Measurements from ENCODE around the gene CNTFR.
"Not testable (repeated sequence)": the region's sequence is repeated elsewhere in the genome, so short reads cannot be mapped to it uniquely, and the experiment has no call there.

Gene CNTFR, protein sequence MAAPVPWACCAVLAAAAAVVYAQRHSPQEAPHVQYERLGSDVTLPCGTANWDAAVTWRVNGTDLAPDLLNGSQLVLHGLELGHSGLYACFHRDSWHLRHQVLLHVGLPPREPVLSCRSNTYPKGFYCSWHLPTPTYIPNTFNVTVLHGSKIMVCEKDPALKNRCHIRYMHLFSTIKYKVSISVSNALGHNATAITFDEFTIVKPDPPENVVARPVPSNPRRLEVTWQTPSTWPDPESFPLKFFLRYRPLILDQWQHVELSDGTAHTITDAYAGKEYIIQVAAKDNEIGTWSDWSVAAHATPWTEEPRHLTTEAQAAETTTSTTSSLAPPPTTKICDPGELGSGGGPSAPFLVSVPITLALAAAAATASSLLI

DNA sequence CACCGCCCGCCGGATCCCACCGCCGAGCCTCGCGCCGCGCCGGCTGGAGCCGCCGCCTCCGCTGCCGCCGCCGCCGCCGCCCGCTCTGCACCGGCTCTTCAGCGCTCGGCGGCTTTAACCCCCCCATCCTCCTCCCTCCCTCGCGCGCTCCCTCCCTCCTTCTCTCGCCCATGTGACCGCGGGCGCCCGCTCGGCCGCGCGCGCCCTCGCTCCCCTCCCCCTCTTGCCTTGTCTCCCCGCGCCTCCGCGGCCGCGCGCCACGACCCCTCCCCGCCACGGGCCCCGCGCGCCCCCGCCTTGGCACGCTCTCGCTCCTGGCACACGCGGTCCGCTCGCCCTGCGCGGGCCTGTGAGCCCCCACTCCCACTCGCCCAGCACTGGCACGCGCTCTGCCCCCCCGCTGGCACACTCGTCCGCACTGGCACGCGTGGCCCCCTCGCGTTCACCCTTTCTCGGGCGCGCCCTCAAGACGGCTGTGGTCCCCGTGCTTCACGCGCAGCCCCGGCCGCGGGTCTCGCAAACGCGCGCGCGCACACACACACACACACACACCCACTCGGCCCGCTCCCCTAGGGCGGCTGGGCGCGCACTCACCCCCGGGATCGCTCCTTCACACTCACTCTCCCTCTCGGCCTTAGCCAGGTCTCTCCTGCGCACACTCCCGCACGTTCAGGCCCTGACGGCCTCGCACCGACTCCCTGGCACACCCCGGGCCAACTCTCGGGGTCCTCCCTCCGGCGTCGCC is at the start of gene CNTFR:
CNTFR (minus strand) TSS at position 89 of the 745 bp plus-strand sequence. CDS start 20,743 bp downstream, outside the sequence.
- peak; percentile 81 for DNase-seq

DNA sequence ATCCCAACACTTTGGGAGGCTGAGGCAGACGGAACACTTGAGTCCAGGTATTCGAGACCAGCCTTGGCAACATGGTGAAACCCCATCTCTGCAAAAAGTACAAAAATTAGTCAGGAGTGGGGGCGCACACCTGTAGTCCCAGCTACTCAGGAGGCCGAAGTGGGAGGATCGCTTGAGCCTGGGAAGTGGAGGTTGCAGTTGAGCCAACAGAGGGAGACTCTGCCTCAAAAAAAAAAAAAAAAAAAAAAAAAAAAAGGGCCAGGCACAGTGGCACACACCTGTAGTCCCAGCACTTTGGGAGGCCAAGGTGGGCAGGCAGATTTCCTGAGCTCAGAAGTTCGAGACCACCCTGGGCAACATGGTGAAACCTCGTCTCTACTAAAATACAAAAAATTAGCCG is 49.8 kb upstream of the CNTFR start:
- not testable (repeated sequence) for DNase-seq

- DNase-seq = no peak
Measured at GRCh38 chr9:34638138-34638445, 48.6 kb upstream of the CNTFR start.

GRCh38 chr9:34637356-34638137 is 48.0 kb upstream of the CNTFR start, which contains the start of gene SIGMAR1:
Gene SIGMAR1, minus strand, starts transcription at chr9:34637787. Its CDS starts 90 bp downstream, at chr9:34637697.
- peak; percentile 95 for DNase-seq

DNA sequence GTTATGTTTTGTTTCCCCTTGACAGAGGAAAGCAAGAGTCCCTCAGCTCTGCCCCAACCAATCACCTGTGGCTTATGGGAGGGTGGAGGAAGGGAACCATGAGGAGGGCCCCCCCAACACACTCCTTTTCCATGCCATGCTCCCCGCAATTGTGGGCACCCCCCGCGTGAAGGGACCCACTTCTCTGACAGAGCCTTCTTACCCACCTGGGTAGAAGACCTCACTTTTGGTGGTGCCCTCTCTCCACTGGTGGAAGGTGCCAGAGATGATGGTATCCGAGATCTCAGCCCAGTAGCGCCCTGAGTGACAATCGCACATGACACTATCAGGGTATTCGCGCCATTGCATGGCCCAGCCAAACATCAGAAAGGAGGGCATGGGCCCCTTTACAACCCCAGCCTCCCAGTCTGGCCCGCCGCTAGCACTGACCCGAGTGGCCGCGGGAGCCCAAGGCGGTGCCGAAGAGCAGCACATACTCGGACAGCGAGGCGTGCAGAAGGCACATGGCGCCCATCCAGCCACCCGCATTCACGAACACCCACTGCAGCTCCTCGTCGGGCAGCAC is 47.3 kb upstream of the CNTFR start:
- peak; percentile 45 for DNase-seq

- DNase-seq = no peak
Measured at GRCh38 chr9:34635556-34635955, 46.0 kb upstream of the CNTFR start.

GRCh38 chr9:34634551-34635248 is 45.2 kb upstream of the CNTFR start:
- no peak for DNase-seq

- peak; percentile 78 for DNase-seq
Measured at GRCh38 chr9:34633851-34634550, 44.5 kb upstream of the CNTFR start.

GRCh38 chr9:34633166-34633565 is 43.6 kb upstream of the CNTFR start:
- peak; percentile 67 for DNase-seq

DNA sequence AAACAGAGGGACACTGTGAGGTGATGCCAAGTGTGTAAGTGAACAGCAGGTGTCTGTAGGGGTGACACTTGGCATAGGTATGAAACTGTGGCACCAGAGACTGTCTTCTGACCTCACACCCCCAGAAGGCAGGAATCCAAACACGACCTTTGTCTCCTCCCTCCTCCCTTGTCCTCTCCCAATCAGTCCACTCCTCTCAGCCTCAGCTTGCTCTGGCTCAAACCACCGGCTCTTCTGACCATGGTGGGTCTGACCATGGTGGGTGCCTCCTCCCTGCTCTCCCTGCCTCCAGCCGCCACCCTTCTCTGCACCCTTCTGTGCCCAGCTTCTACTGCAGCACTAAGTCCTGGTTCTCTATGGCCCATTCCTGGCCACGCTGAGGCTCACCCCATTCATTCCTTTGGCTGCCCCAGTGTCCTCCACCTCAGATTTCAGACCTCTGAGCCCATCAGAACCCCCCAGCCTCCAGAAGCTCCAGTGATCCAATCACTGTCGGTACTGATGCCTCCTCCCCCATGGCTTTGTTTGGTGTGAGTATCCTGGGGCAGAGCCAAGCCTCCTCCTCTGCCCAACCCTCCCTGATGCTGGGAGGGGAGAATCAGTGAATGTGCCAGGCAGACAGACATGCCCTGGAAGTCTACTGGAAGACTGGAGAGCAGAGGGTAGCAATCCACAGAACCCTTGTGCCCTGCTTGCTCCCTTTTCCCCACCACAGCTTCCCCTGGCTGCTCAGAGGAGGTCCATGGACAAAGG is 41.1 kb upstream of the CNTFR start:
- DNase-seq = no peak

DNA sequence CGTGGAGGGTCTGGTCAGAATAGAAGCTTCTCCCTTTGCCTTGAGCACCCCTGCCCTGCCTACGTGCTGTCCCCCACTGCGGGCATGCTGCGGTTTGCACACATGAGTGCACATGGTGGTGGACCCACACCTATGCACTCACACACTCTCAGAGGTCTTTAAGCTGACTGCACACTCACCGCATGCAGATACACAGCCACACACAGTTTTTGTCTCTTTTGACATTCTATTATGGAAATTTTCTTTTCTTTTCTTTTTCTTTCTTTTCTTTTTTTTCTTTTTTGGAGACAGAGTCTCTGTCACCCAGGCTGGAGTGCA is 39.9 kb upstream of the CNTFR start:
- DNase-seq = no peak

- DNase-seq = peak; percentile 36
Measured at GRCh38 chr9:34628656-34629490, 39.3 kb upstream of the CNTFR start, which contains the start of gene ARID3C. Gene ARID3C, minus strand, starts transcription at chr9:34629066. Its CDS starts 1,052 bp downstream, at chr9:34628014.

GRCh38 chr9:34627716-34628655 is 38.5 kb upstream of the CNTFR start:
- DNase-seq = no peak

DNA sequence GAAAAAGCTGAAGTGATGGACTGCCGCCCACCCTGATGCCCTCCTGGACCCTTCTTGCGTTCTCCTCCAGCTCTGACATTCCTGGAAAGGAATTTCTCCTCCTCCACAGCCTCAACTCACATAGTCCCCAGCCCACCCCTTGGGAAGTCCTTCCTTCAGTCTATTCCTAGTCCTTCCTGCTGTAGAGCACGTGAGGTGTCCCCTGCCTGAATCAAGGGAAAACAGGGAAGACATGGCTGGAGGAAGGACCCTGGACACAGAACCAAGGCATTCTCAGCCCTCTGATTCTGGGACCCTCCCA is 35.6 kb upstream of the CNTFR start:
- no peak for DNase-seq

DNA sequence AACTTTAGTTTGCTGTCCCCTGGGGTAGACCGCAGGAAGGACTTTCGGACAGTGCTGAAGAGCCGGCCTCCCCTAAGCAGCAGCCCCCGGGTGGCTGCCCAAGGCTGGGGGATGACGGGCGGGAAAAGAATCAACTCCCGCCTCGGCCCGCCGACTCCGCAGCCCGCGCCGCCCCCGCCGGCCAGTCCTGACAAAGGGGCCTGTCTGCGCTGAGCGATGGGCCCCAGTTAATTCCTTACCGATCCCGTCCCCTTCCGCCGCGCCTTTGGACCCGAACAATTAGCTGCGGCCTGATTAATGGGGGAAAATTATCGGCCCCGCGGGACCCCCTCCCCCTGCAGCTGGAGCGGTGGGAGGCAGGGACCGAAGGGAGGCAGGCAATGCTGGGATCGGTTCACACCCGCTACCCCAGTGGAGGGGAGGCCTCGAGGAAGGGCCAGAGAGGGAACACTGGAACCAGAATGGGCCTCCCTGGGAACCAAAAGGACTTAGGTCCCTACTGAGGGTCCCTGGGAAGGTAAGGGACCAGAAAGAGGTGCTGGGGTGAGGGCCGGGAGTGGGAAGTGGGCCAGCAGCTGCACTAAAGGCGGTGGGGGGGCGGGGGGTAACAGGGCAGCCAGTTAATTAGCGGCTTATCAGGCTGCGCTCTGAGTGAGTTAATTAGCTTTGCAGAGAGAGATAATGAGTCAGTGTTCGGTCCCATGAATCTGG is 35.1 kb upstream of the CNTFR start:
- peak; percentile 87 for DNase-seq

DNA sequence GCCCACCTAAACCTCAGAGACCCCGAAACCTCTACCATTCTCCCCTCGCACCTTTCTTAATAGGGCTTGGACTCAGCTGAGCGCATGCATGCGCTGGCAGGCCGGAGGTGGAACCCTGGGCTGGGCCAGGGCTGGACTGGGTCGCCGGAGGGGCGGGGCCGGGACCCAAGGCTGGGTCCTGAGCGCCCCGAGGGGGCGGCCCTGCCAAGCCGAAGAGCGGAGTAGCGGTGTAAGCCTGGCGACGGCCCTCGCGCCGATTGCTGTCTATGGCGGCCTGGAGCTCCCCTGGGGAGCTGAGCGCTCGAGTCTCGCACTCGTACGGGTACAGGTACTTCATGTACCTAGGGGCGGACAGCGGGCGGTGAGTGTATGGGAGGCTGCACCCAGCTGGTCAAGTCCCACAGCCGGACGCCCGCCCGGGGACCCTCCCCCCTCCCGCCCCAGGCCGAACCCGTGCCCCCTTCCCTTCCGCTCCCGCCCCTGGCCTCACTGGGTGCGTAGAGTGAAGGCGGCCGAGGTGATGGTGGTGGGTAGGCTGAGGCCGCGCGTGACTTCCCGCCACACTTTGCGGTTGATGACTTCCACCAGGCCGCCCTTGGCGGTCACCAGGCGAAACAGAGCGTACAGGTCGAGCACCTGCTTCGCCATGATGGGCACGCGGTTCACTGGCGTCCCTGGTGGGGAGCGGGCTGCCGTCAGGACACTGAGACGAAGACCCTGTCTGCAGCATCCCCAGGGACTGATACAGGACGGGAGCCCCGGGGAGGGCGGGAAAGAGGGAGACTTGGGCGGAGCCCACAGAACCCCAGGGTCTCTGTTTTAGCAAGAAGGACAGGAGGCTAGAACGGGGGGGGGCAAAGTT is 34.1 kb upstream of the CNTFR start:
- DNase-seq = no peak
